GM12878 (cell line): ENCODE data around the gene GGT1. TPM values are rescaled to one million over a fixed set of nuclear protein-coding genes. Genes with fewer than 3 reads are reported as not detected.

Experiments used
- BHLHE40 ChIP-seq, 2 experiments: fragments of 450-650 bp in 1 of 2; IDR thresholded peaks; 2 replicates each; pipeline ENCODE4 v1.6.1; 2011 to 2017; ENCODE audit warnings: low read depth in 2 of 2, borderline replicate concordance in 1 of 2, improper control_type of control experiment in 1 of 2, low read length in 1 of 2, mild to moderate bottlenecking in 1 of 2
- CHD2 ChIP-seq: IDR thresholded peaks from 2 replicates; pipeline ENCODE4 v1.6.1; 2011; ENCODE audit warnings: low read depth, low read length, improper control_type of control experiment, borderline replicate concordance
- ELK1 ChIP-seq: IDR thresholded peaks from 2 replicates; pipeline ENCODE4 v1.6.1; 2012; ENCODE audit warnings: low read depth, low read length, improper control_type of control experiment
- ZBTB11 ChIP-seq: fragments of 450-650 bp; formaldehyde crosslinking; IDR thresholded peaks from 2 replicates; pipeline ENCODE4 v1.5.0; 2022; ENCODE audit warnings: mild to moderate bottlenecking, missing genetic modification characterization
- polyA plus RNA-seq, 11 experiments: library from polyadenylated mRNA; depleted of rRNA in 4 of 11; unstranded in 6 of 11; stranded (reverse) in 5 of 11; fragments of >200 nt; fragmentation: Nextera tagmentation in 4 of 11; fragmentation: Illumina TruSeq in 1 of 11; extraction: Ambion mirVana in 4 of 11; extraction: Trizol in 1 of 11; gene quantifications; 1 replicate in 1 of 11; 2 replicates in 10 of 11; pipeline versions ENCODE4 v1.2.1 to v1.2.3, GENCODE V29; 2011 to 2016; ENCODE audit warnings: inconsistent platforms in 2 of 11, missing spikeins in 2 of 11, low read depth in 1 of 11
- total RNA-seq, 4 experiments: library from RNA; depleted of rRNA in 3 of 4; stranded (reverse); fragments of >200 nt in 3 of 4; fragmentation: Illumina TruSeq in 1 of 4; extraction: Trizol in 1 of 4; gene quantifications; 2 replicates each; pipeline versions ENCODE4 v1.2.1 to v1.2.3, GENCODE V29; 2013 to 2021
- TF ChIP-seq, protein P1 (sequence below): IDR thresholded peaks from 2 replicates; pipeline ENCODE4 v1.6.1; 2012; ENCODE audit warnings: mild to moderate bottlenecking, low read depth, low read length

Gene GGT1
- total and polyA plus RNA-seq, 10 of the 15 experiments (the other 5 are each of a cell fraction or from before 2014, with no cell fraction given), result 0.47 to 26.6 (median 9.1) TPM

DNA sequence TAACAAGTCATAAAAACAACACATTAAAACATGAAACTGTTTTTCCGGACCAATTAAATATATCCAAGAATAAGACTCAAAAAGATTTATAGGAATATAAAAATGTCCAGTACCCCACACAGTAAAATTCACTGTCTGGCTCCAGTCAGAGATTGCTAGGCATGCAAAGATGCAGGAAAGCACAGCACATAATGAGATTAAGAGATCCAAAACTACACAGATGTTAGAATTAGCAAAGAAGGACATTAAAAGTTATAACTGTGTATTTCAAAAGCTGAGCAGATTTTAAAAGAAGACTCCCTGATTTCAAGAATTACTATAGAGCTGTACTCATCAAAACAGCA is 23.8 kb upstream of the GGT1 start (continued):
- TF ChIP-seq ELK1 (no peak), ZBTB11 (CRISPR knock-in tag) (no peak), CHD2 (no peak), BHLHE40 (IDR thresholded peaks at IDR 0.05; ENCODE audit: borderline replicate concordance in 1 of 2, low read depth in 2 of 2, low read length in 1 of 2) (no peak)
- TF ChIP-seq, protein P1, sequence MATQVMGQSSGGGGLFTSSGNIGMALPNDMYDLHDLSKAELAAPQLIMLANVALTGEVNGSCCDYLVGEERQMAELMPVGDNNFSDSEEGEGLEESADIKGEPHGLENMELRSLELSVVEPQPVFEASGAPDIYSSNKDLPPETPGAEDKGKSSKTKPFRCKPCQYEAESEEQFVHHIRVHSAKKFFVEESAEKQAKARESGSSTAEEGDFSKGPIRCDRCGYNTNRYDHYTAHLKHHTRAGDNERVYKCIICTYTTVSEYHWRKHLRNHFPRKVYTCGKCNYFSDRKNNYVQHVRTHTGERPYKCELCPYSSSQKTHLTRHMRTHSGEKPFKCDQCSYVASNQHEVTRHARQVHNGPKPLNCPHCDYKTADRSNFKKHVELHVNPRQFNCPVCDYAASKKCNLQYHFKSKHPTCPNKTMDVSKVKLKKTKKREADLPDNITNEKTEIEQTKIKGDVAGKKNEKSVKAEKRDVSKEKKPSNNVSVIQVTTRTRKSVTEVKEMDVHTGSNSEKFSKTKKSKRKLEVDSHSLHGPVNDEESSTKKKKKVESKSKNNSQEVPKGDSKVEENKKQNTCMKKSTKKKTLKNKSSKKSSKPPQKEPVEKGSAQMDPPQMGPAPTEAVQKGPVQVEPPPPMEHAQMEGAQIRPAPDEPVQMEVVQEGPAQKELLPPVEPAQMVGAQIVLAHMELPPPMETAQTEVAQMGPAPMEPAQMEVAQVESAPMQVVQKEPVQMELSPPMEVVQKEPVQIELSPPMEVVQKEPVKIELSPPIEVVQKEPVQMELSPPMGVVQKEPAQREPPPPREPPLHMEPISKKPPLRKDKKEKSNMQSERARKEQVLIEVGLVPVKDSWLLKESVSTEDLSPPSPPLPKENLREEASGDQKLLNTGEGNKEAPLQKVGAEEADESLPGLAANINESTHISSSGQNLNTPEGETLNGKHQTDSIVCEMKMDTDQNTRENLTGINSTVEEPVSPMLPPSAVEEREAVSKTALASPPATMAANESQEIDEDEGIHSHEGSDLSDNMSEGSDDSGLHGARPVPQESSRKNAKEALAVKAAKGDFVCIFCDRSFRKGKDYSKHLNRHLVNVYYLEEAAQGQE, result no peak
